ENCODE results near the gene SGMS2.
"Not testable (repeated sequence)": the region's sequence is repeated elsewhere in the genome, so short reads cannot be mapped to it uniquely, and the experiment has no call there.

SGMS2 gene

DNA sequence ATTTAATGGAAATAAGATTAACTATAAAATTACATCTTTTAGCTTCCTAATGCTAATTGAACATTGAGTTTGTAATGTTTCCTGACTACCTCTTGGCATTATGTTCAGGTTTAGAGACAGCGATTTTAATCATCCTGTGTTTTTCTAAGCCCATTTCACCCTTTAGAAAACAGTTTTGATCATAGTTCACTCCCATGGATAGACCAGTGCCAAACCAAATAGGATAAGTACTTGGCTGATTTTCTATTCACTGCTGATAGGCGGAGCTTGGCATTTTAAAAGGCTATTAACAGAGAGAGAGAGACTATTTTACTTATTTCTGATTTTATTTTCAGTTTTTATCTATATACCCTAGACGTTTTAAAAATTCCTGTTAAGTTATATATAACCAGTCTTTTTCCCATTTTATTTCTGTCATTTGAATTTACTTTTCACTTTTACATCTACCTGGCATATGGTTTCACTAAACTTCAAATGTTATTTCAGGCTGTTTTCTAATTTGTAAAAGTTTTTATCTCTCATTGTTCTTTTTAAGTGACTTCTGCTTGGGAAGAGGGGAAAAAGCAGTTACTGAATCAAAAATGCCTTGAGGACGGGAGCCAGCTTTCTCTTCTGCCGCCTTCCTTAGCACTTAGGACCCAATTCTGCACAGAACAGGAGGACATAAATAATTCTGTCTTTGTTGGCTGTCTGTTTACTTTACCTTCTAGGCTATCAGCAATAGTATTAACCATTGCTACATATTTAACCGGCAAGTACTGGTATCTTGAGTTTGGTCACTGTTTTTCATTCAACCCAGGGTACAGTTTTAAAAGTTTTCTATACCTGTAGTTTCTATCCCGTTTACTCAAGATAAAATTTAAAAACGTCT lies 46.4 kb downstream of the SGMS2 start:
- no peak for DNase-seq

DNA sequence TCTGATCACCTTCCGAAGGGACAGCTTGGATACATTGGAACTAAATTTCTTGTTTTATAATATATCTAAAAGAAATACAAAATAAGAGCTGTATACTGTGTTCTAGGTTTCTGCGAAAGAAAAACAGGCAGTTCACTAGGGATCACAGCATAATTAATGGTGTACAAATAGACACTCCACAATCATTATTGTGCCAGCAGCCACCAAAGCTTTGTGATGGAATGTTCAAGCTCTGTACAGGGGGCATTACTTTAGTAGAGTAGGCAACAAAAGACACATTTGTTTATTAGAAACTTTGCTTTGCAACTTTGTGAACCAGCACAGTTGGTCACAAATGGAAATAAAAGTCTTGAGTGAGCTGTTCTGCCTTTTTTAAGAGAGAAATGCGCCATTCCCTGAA lies 49.3 kb downstream of the SGMS2 start:
- DNase-seq, result no peak

DNA sequence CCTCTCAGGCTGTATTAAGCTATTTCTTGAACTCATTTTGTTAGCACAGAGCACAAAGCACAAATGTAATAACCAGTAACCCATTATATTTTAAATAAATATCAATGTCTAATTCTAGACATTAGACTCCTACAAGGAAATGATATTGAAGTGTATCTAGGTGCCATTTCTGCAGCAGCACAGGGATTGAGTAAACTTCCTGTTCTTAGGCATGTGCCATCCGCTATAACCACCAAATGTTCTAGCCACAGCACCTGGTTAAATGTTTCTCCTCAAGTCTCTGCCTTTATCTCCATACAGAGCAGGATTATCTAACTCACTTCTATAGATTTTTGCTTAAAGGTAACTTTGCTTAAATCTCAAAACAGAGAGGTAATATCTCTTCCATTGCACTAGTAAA lies 51.4 kb downstream of the SGMS2 start:
- DNase-seq, result no peak

DNA sequence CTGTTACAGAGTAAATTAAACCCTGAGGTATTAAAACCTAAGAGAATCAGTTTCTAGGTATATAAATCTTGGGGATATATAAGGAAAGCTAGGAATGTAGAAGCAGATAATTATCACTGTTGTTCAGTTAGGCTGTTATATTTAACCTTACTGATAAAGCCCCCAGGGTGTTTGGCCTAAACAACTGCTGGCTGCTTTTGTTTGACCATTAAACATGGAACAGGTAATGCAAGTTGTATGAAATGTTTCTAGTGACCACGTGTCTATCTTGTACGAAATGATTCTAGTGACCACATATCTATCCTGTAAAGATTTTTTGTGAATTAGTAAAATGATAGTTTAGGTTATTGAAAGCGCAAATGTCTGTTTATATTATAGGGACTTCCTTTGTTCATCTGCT lies 52.6 kb downstream of the SGMS2 start:
- DNase-seq, result no peak

DNA sequence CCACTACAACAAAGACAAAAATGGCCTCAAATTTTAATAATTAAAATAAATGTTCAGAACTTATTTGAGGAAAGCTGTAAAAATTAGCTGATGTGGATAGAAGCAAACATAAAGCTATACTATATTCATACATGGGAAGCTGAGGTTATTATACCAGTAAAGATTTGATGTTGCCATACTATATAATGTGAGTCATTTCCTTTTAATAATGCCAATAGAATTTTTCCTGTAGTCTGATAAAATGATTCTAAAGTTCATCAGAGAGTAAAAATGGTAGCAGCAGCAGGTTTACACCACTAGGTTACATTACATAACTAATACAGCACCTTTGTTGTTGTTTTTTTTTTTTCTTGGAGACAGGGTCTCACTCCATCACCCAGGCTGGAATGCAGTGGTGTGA lies 61.1 kb downstream of the SGMS2 start:
- no peak for DNase-seq

DNA sequence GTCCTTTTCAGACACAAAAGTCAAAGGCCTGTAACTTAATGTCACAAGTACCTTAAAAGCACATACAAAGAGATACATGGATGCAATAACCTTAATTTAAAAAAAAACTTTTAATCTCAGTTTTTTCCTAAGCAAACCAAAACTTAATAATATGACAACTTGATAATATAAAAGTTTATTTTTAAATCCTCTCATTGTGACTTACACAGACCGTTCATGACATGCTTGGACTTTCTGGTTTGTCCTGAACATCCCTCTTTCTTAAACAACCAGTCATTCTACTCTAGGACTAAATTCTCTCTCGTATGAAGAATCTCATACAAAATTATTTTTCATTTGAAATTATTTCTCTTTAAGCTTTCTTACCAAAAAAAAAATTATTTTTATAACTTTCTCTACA lies 63.5 kb downstream of the SGMS2 start:
- no peak for DNase-seq

DNA sequence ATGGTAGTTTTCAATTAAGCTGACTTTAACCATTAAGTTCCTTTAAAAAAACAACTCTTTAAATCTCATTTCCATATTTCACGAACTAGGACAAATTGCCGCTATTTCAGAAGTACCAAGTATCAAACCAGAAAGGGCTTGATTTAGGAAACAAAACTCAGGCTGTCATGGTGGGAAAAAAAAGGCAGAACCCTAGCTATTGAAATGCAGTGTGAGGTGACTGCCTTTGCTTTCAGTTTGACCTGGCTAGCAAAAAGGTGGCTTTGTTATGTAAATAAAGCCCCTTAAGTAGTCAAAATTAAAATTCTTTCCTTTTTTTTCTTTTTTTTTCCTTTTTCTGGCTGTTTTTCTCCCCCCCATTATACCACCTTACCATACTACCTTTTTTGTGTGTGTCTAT lies 66.0 kb downstream of the SGMS2 start:
- no peak for DNase-seq

DNA sequence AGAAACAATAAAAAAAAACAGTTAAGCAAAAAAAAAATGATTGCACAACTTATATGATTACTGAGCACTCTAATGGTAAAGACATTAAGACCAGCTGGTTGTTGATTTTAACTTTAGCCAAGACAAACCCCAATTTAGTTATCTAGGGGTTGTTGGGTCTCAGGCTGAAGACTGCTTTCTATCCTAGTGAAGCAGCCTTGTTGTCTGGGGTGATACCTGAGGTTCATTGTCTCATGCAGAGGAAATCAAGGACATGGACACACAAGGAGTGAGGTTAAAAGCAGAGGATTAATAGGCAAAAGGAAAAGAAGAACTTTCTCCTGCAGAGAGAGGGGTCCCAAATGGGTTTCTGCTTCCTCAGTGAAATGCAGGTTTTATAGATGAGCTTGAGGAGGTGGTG lies 66.6 kb downstream of the SGMS2 start:
- no peak for DNase-seq

DNA sequence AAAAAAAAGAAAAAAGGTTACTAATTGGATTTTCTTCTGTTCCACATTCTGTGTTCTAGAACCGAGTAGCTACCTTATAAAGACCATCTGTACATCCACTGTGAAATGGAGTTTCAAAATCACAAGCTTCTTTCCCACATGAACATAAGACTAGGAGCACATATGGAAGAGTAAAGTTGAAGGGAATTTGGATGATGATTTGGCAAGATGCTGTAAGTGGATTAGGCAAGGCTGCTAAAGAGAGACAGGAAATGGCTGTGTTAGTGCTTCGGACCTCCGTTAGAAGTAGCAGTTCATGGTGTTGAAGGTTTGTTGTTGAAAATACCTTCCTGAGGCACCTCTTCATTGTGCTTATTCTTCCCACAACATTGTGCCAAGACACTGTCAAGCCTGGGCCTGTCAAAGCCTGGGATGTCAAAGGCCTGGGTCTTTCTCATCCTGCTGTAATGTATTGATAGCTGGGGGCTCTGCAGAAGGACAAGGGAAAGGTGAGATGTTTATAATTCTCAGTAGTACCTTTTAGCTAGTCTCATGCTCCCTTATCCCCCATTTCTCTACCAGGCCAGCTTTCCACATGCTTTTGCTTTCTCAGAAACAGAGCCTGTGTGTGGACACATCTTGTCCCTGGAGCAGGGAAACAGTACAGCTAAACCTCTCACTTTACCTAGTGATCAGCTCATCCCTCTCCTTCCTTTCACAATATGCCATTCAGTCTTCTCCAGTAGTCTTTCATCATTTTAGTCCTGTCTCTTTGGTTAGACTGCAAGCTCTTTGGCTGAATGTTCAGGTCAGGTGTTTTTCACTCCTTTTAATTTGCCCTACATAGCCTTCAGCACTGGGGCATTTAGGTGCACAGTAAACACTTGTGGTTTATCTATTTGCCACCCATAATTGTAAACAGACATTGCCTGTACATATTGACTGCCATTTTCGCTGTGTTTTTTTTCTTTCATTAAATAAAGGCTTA lies 68.7 kb downstream of the SGMS2 start:
- DNase-seq, result no peak

DNA sequence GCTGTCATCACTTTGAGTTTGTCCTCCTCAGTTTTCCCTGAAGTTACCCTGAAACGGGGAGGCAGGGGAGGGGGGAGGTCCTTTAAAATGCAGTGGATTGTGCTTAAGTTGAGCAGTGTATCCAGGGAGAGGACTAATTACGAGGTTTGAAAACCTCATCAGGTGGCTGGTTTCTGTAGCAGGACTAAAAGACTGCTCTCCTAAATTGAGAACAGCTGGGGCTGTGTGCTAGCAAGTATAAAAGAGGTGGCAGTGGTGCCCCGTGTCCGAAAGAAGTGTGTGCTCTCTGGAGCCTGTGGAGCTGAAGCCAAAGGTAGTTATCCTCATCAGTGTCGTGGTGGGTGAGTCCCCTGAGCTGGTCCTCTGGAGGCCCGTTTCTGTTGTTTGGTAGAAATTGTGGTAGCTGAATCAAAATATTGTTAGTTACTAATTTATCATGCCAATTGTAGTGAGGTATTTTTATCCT lies 69.4 kb downstream of the SGMS2 start:
- no peak for DNase-seq

DNA sequence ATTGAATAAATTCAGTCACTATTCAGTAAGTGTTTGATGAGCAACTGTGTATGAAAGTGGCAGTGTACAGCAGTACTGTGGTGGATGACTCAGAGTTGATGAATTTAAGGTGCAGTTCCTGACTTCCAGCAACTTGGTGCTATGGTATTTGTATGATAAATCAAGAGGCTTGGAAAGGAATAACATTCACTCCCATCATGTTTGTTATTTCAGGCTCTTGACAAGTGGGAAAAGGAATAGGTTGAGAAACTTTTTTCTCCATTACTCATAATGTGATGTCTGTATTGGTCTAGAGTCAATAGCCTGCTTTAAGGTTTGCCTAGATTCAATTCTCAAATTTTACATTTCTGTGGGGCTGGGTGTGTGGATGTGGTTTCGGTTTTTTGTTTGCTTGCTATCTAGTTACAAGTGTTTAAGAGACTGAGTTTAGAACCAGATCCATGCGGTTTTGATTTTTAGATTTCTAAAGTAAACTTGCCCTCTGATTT lies 71.5 kb downstream of the SGMS2 start:
- DNase-seq, result no peak

DNA sequence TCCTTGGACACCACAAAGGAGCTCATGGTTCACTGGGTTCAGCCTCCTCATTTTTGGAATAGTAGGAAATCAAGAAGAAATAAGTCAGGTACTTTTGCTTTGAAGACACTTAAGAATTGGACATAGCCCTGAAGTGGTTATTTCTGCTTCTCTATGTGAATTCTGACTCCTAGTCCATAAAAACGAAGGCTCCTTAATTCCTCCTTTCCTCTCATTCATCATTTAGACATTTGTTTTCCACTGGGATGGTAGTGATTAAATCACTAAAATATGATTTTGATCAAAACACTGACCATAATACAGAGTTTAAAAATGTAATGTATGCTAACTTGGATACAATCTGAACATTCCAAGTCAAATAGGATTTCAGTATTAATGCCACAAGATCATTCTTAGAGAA lies 71.9 kb downstream of the SGMS2 start:
- no peak for DNase-seq

DNA sequence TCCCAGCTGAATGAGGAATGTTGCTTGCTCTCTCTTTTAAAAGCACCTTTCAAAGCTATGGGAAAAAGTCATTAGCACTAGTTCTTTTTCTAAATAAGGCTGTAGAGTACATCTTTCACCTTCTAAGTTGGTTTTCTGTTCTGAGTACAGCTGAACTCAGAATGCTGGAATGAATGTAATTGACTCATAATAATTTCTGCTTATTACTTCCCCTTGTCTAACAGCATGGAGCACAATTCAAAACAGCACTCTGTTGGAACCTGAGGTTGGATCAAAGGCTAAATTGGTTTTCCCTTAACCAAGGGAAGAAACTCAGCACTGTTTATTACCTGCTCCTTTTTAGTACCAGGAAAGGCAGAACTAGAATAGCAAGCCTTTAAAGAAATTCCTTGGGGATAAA lies 73.1 kb downstream of the SGMS2 start:
- DNase-seq, result no peak

DNA sequence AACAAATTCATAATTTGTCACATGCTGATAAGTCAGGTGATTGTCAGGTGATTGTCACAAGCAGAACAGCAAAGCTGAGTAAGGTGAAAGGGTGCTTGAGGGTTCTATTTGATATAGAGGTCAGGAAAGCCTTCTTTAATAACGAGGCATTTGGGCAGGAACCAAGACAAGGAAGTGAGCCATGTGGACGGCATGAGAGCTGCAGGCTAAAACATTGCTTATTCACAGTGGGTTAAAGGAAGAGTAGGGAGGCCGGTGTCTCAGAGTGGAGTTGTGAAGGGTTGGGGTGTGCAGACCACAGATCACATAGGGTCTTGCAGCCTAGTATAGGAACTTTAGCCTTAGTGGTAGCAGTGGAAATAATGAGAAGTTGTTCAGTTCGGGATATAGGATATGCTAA lies 75.3 kb downstream of the SGMS2 start:
- no peak for DNase-seq

DNA sequence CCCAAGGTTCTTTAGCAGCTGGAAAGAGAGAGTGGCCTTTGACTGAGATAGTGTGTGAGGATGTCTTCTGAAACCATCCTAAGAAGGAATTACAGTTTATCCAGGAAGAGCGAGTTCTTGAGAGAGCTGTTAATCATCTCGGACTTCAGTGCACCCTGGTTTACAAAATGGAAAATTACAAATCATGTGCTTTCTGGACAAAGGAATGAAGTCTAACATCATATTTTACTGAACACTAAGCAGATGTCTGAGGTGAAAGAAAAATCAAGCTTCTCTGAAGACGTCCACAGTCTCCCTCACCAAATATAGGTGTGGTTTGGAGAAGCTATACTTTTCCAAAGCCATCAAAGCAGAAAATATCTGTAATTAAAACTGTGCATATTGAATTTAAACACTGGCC lies 75.8 kb downstream of the SGMS2 start:
- DNase-seq, result no peak

DNA sequence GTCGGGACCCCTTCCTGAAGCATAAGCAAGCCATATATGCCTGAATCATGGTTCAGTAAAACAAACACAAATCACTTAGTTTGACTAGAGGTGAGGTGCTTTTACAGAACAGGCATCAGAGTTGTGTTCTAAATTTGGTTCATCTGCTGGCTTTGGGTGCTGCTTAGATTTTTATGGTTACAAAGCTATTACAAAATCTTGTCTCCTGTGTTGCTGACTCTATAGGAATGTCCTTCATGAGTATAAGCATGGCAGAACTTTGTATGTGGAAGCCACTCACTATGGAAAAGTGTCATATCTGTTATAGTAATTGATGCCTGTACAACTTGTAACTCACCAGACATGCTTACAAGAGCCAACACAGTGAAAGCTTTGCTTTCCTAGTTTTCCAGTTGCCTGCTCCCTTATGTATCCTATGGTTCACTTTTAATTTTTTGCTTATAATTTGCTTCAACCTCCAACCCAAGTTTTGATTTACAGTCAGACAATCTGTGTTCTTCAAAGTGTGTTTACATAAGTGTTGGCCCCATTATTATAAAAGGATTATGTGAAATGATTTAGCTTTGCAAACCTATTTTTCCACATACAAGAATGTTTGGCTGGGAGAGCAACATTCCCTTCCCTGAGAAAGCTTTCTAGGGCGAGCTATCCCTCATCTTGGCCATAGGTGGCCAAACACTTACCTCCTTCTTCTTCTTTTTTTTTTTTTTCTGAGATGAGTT lies 76.6 kb downstream of the SGMS2 start:
- no peak for DNase-seq

DNA sequence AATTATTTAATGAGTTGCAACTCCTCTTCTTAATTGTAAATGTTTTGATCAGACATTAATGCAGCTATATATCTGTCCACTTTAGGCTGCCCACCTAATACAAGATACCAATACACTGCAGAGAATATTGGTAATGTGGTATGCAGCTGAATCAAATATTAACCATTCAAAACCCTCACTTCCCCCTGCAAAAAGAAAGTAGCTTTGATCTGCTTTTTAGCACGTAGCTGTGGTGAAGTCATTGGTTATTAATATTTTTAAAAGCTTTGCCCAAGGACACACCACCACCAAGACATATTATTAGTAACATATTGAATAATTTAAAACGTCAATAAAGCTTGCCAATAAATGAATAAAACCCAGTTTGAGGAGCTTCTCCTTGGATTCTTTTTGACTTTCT lies 78.0 kb downstream of the SGMS2 start:
- DNase-seq, result no peak

DNA sequence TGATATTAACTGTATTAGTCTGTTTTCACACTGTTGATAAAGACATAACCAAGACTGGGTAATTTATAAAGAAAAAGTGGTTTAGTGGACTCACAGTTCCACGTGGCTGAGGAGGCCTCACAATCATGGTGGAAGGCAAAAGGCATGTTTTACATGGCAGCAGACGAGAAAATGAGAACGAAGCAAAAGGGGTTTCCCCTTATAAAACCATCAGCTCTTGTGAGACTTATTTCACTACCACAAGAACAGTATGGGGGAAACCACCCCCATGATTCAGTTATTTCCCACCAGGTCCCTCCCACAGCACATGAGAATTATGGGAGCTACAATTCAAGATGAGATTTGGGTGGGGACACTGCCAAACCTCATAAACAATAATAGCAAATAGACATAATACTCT lies 80.3 kb downstream of the SGMS2 start:
- not testable (repeated sequence) for DNase-seq

DNA sequence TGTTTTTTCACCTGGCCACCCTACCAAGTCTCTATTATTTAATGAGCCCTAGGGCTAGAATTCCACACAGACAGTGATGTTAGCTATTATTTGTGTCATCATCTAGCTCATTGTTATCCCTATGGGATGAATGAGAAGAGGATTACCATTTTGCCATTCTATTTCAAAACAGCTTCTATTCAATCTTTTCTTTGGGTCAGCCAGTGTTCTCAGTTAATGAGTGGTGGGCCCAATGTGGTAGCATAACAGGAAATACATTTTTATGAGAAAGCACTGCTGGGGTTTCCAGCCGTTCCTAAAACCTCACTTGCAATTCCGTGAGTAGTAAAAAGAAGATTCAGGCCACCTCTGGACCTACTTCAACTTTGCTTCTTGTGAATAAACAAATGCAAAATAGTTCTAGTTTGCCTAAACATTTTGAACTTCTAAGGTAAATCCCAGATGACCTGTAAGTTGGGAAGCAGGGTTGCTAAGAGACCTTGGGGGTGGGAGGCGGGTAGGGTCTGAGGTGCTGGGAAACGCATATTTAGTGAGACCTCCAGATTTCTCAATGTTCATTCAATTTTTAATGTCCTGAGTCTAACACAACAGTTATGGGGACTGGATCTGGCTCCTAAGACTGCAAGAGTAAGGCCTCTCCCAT lies 81.8 kb downstream of the SGMS2 start:
- no peak for DNase-seq

DNA sequence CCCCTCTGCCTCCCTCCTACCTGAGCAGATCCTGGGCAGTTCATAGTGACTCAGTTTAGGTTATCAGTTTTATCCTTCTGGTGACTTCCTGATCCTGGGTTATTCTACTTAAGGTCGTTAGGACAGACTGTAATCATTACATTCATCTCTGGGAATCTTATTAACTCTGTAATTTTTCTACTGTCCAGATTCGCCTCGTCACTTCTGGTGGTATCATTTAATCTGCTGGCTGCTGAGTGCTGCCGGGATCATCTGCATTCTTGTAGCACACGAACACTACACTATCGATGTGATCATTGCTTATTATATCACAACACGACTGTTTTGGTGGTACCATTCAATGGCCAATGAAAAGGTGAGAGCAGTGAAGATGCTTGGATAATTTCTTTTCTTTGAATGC lies 83.6 kb downstream of the SGMS2 start:
- no peak for DNase-seq

DNA sequence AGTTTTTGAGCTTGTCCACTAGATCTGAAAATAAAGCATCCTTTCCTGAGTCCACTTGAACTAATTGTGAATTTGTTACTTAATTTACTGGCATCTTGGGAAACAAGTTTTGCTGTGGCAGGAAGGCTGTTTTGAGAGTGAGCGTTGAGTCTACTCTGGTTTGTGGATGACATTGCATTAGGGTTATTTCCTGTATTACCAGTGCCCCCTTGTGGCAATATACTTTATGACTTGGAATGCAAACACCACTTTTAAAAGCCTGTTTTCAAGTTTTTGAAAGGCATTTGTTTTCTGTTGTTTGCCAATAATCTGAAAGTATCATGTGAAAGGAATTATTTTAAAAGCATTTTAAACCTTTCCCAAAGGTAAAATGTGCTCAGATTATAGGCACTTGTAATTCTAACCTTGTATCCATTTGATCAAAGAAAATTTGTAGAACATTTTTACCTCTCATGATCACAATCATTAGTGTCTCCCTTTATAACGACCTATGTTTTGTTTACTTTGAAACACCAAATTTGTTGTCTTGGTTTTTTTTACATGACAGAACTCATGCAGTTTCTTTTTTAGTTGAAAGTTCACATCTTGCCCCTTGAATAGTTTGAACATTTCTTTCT lies 88.7 kb downstream of the SGMS2 start:
- DNase-seq, result peak; percentile 35

DNA sequence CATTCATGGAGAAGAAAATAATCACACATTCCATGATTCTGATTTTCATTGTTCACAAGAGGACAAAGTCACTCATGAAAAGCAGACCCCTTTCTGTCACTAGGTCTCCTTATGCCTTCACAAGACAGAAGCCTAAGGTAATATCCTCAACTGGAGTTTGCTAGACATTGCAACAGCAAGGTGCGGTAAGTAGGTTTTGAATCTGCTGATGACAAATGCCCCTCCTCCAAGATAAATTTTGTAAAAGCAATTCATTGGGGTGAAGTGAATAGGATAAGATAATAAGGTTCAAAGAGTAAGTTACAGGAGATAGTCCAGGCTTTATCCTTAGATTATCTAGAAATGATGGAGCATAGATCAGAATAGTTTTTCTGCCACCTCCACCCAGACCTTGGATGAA lies 90.5 kb downstream of the SGMS2 start:
- no peak for DNase-seq
